Right forelimb (tissue), 1 donor: ENCODE data around the gene DCAF12.
"Not testable (repeated sequence)": the region's sequence is repeated elsewhere in the genome, so short reads cannot be mapped to it uniquely, and the experiment has no call there.

Experiments used
- DNase-seq: peaks from one replicate; pipeline ENCODE4 v3.0.0-alpha.2; 2018

DCAF12 gene

DNA sequence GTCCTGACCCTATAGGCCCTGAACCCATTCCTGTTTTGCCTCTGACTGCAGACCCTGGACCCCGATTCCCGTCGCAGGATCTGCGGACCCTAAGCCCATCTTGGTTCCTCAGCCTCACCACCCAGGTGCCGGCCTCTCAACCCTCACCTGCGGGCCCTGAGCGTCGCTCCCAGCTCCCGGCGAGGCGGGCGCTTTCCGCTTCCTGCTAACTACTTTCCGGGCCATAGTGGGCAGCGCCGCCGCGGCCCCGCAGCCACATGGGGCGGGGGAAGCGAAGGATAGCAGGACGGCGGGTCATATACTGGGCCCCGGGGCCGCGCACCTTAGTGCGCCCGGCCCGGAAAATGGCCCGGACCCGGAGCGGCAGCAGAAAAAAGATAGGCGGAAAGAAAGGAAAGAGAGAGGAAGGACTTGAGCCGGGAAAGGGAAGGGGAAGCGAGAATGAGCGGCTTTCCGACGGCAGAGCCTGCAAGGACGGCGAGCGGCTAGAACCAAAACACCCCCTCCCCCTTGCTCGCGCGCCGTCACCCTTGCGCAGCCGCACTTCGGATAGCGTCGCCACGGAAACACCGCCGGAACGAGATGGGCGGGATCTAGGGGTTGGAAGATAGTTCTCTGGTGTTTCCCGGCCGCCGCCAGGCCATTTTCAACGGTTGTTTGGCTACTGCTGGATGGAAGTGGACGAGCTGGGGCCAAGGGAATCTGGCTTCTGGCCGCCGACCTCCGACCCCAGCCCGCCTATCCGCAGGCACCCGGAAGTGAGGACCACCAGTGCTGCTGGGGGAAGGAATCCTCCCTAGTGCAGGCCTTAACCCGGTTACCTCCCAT lies at the start of gene DCAF12:
TSS of gene DCAF12 (minus strand) at position 492 of the 828 bp plus-strand sequence. CDS start at position 225, 267 bp downstream.
- DNase-seq, result peak; percentile 96

DNA sequence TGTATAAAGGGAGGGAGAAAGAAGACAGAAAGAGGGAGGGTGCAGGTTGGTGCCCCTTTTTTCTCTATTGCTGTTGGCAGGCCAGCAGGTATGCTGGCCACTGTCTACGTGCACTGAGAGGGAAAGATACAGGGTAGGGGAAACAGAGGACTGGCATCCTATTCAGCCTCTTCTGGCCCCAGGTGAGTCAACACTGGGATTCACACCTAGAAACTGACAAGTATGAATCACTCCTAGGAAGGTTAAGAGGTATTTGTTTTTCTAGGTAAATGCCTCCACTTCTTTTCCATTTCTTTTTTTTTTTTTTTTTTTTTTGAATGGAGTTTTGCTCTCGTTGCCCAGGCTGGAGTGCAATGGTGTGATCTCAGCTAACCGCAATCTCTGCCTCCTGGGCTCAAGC lies 49.6 kb upstream of the DCAF12 start:
- DNase-seq, result no peak

DNA sequence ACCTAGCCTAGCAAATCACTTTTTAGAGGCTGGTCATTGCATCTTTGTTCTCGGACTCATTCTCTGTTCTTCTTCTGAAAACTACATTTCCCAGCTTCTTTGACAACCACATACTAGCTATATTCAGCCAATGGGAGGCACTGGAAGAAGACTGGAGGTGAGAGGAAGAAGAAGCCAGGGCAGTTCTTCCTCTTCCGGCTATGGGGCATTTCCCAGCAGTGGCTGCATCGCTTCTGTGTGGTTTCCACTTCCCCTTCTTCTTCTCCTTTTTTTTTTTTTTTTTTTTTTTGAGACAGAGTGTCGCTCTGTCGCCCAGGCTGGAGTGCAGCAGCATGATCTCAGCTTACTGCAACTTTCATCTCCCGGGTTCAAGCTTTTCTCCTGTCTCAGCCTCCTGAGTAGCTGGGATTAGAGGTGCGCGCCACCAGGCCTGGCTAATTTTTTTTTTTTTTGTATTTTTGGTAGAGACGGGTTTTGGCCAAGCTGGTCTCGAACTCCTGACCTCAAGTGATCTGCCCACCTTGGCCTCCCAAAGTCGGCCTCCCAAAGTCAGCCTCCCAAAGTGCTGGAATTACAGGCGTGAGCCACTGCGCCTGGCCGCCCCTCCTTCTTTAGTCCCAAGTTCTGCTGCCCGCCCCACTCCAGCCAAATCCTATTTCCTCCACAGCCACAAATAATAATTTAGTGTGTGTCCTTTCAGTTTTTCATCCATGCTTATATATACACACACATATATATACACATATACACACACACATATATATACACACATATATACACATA lies 45.4 kb upstream of the DCAF12 start:
- no peak for DNase-seq

DNA sequence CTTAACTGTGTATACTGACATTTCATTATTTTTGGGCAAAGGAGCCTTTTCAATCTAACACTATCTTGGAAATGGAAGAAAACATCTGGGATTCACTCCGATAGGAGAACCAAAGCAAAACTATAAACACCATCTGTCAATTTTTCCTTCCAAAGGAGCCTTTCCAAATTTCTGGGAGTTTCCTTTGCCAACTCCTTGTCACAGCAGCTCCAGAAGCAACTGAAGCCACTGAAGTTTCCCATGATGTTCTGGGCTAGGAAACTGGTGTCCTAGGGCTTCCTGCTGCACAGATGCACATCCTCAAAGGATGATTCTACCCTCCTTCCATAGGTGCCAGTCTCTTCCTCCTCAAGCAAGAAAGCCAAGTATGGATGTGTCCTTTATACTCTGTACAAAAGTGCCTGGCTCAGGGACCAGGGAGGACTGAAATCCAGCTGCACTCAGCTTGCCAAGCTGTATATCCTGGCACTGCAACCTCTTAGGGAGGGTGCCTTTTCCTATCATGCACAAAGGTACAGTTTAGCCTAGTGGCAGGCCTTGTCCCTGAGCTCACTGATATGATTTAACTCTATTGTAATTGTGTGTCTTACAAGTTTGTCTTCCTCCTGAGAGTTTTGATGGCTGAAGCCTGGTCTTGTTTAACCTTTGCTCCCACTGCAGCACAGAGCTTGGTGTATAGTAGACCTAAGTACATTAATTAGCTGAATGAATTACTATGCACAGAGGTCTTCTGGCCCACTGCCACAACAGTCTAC lies 43.9 kb upstream of the DCAF12 start:
- no peak for DNase-seq

DNA sequence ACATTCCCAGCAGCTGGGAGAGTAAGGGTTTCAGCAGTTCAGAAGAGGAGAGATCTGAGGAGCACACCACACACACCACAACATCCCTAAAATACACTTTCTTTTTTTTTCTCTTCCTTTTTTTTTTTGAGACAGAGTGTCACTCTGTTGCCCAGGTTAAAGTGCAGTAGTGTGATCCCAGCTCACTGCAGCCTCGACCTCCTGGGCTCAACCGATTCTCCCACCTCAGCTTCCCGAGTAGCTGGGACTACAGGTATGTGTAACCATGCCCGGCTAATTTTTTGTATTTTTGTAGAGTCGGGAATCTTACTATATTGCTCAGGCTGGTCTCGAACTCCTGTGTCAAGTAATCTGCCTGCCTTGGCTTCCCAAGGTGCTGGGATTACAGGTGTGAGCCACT lies 42.6 kb upstream of the DCAF12 start:
- DNase-seq, result no peak

DNA sequence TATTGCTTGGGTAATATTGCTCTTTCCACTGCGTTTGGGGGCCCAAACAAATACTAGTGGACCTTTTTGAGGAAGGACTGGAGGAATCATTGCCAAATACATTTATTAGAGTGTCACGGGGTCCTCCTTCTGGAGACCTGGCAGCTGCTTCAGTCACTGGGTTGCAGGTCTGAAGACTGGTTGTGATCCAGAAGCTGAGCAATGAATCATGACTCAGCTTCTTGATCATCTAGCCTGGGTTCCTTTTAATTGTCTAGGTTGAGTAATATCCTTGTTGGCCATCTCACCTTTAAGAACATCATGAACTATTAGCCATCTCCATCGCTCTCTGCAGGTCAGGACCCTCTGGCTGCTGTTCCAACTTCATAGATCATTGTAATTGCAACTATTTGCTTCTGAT lies 36.9 kb upstream of the DCAF12 start:
- no peak for DNase-seq

DNA sequence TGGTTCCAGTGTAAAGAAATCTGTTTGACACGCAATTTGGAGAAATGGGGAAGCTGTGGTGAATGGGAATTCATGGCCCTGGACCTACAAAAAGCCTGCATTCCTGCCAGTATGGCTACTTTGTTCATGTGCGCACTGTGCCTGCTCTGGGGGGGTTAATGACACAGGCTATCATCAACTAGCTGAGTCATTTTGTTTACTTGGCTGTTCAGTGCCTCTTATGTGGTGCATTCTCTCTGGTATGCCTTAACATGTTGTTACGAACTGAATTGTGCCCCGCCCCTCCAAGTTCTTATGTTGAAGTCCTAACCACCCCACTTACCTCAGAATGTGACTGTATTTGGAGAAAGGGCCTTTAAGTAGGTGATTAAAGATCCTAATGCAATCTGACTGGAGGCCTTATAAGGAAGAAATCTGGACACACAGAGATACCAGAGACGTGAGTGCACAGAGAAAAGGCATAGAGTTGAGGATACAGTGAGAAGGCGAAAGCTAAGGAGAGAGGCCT lies 31.9 kb upstream of the DCAF12 start:
- DNase-seq, result no peak

DNA sequence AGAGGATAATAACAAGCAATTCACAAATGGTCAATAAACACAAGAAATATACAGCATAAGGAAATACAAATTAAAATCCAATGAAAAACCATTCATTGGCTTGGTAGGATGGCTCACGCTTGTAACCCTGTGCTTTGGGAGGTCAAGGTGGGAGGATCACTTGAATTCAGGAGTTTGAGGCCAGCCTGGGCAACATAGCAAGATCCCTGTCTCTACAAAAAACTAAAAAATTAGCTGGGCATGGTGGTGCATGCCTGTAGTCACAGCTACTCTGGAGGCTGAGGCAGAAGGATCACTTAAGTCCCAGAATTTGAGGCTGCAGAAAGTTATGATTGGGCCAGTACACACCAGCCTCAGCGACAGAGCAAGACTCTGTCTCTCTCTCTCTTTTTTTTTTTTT lies 31.4 kb upstream of the DCAF12 start:
- no peak for DNase-seq

DNA sequence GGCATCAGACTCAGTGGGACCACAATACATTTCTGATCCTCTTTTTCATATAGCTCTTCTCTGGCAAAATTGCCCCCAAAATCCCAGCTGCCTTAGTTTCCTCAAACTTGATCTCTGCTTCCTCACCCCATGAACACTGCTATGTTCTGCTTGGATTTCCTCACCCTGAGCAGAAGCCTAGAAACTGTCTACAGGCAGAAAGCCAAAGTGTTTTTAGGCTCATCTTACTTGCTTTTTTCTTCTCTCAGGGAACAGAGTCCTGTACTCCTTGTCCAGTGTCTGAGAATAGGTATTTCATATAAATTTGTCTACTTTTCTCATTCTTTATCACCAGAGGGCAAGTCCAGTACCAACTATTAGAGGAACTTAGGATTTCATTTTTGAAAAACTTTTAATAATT lies 30.8 kb upstream of the DCAF12 start:
- DNase-seq, result no peak

DNA sequence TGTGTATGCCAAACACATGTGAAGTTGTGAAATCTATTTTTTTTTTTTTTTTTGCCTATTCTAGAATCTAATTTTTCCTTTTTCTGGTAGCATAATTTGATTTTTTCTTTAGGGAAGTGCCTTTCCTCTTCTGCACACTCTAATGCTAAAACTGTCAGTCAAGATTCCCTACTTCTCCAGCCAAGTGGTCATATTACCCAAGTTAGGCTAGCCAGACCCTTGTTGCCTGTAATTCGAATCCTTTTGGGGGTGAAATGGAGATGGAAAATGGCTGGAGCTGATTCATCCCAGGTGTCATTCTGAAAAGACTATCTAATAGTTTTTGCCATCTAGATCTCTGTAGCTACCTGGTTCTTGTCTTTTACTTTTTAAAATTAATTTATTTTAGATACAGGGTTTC lies 27.6 kb upstream of the DCAF12 start:
- no peak for DNase-seq

DNA sequence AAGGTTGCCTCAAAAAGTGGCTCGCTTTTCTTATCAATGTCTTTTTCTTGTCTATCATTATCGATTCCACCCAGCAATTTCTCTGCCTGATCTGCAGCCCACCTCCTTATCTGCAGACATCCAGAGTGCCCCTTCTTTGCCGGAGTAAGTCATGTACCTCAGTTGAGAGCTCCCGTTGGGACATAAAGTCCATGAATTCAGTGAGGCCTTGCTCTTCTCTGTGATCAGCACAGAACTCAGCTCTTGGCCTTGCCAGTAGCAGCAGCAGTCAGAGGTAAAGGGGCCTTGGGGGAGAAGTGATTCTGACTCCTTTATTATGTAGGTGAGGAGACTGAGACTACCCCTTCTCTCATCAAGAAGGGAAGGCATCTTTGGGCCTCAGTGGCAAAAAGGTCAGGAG lies 24.9 kb upstream of the DCAF12 start:
- DNase-seq, result no peak

DNA sequence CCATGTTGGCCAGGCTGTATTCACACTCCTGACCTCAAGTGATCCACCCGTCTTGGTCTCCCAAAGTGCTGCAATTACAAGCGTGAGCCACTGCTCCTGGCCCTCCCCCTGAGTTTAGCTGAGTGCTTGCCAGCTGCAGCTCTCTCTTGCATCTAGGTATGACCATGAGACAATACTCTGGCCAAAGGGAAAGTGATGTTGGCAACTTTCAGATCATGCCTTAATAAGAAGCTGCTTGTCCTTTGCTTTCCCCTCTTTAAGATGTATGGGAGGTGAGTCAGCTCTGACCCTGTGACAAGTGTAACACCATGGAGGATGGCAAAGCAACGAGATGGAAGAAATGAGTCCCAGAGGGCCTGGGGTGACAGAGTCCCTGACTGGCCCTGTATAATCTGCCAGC lies 18.7 kb upstream of the DCAF12 start:
- no peak for DNase-seq

DNA sequence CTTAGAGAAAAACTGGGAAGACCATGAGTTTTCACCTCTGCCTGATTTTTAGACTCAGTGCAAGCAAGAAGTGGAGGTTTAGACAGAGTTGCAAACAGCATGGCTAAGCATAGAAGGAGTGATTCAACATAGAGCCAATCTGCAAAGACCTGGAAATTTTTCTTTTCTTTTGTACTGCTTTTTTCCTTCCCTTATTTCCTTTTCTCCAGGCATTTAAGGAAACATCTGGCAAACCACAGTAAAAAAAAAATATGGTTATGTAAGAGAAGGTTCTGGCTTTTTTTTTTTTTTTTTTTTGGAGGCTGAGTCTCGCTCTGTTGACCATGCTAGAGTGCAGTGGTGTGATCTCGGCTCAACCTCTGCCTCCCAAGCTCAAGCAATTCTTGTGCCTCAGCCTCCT lies 16.6 kb upstream of the DCAF12 start:
- DNase-seq, result no peak

DNA sequence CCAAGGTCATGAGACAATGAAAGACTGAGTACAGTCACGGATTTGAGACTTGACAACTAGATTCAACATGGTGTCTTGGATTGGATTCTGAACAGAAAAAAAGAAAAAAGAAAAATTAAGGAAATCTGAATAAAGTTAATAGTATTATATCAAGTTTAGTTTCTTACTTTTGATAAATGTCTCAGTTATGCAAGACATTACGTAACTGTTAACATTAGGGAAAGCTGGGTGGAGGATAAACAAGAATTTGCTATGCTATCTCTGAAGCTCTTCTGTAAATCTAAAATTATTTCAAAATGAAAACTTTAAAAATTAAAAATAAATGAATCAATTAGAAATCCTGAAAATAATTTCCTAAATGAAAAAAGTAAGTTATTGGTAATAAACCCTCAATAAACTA lies 14.4 kb upstream of the DCAF12 start:
- DNase-seq, result no peak

DNA sequence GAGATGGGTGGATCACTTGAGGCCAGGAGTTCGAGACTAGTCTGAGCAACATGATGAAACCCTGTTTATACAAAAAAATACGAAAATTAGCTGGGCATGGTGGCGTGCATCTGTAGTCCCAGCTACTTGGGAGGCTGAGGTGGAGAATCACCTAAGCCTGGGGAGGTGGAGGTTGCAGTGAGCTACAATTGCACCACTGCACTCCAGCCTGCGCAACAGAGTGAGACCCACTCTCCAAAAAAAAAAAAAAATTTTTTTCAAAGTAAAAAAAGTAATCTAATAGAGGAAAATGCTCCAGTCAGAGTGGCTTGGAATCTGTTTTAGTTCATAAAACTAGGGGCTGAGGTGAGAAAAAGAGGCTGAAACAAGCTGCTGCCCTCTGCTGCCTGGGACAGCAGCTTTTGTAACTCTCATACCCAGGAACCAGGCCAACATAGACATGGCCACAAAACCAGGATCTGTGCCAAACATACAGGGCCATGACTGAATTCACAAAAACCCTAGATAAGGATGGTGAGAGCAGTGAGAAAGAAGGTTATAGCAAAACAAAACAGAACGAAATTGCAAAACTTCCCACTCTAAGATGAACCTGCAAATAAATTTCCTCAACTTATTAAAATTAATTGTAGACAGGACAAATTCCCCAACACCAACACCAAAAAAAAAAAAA lies 13.1 kb upstream of the DCAF12 start:
- DNase-seq, result no peak

DNA sequence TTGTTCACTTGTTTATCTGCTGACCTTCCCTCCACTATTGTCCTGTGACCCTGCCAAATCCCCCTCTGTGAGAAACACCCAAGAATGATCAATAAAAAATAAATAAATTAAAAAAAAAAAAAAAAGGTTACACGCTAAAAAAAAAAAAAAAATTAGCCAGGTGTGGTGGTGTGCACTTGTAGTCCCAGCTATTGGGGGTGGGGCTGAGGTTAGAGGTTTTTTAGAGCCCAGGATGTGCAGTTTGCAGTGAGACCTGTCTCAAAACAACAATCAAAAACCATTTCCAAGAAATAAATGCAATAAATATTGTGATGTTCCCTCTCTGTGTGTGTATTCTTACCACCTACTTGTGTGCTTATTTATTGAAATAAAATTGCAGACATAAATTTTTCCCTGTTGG lies 12.1 kb upstream of the DCAF12 start:
- DNase-seq, result not testable (repeated sequence)

DNA sequence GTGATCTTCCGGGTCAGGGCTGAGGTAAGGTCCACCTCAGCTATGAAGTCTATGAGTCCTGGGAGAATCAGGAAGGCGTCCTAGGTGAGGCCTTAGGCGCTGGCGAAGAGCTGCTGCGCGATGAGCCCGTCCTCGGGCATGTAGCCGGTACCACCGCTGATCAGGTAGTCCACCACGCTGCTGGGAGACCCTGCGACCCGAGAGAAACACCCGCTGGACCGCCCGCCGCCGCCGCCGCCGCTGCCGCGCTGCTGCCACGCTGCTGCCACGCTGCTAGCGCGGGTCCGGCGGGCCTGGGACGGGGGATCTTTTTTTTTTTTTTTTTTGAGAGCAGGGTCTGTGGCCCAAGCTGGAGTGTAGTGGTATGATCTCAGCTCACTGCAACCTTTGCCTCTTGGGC lies 8.0 kb upstream of the DCAF12 start:
- no peak for DNase-seq

DNA sequence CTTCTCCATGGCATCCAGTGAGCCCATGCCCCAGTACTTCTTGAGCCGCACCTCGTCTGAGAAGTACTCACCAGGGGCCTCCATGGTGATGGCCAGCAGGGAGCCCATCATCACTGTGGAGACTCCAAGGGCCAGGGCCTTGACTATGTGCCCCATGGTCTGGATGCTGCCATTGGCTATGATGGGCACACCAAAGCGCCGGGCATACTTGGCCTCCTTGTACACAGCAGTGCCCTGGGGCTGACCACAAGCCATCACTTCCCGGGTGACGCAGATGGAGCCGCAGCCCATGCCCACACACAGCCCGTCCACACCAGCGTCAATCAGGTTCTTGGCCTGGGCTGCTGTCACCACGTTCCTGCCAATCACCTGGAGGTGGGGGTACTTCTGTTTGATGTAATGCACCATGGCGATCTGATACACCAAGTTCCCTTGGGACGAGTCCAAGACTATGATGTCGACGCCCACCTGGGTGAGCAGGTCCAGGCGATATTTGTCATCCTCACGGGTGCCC lies 7.0 kb upstream of the DCAF12 start:
- no peak for DNase-seq

DNA sequence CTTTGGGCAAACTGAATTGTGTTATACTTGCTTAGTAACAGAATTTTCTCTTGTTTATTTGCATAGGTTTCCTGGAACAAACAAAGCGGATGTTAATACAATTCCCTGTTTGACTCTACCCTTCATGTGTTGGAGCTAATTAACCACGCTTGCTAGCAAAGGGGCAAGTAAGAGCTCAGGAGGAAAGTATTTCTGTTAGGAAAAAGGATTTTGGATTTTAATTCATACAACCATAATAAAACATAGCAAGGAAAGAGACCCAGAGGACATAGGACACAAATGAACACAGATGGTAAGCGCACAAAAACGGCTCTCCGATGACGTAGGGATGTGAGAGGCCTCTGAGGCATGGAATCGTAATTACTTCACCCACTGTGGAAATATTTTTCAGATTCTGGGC lies 5.1 kb upstream of the DCAF12 start:
- DNase-seq, result no peak

DNA sequence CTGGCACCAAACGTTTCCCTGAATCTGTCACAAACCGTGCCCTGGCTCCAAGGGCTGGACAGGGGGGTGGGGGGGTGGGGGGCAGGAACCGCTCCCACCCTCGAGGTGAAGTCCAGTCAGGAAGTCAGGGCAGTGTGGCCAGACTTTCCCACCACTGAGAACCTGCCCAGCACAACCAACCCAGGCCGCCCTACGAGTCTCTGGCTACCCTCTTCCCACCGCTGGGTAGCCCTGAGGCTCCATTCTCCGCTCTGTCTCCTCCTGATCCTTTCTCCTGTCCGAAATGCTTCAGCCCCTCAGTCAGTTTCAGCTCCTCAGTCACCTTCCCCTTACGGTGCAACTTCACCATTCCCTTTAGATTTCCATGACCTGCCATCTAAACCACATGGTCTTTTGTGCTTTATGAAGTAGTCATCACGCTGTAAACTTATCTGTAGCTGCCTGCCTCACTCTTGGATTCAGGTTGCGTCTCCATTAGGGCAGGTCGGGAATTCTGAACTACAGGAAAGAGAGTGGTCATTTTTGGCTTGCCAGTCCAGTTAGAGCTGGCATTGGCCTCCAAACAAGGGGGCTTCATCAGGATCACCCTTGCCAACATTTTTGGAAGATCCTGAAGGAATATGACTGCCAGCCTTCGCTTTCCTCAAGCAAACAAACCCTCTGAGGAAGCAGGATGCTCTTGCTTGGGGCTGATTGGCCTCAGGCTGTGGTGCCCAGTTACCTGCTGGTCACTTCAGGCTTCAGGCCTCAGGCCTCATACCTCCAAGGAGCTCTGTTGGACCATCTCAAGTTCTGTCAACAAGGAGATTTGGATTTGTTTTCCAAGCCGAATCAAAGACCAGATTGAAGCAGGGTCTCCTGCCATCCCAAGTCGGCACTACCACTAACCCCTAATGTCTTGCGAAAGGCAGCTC lies 794 bp upstream of the DCAF12 start:
- DNase-seq, result no peak

DNA sequence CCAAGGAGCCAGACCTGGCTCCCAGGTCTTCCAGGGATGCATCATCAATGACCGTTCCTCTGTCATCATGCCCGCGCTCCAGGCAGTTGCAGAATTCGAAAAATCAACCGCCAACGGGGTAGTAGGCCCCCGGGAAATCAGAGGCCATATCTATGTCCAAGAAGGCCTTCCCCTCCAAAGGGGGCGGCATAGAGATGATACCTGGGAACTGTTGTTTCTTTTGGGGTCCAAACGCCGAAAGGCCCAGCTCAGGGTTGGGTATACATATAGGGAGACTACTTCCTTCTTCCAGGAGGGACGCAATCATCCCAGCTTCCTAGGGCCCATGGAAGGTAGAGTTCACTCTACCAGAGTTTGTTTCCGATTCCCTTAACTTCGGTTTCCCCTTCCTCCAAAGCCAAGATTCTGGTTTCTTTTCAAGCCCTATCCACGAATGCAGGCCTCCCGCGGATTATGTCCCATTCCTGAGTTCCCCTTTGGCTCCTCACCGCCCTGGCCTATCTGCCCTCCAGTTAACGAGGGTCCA lies 754 bp downstream of the DCAF12 start:
- DNase-seq, result no peak
